Loucy (cell line): ENCODE data around the gene CADM4.
"Not testable (repeated sequence)": the region's sequence is repeated elsewhere in the genome, so short reads cannot be mapped to it uniquely, and the experiment has no call there.

Experiments
- H2AFZ ChIP-seq: fragments of 200-600 bp; sonication (generic); 2 replicates; pipeline ENCODE4 v1.6.0; 2016; ENCODE audit warnings: antibody characterized with exemption, mild to moderate bottlenecking, low read length, moderate library complexity
- H3F3A ChIP-seq: fragments of 200-600 bp; 2 replicates; pipeline ENCODE4 v1.6.0; 2016; ENCODE audit warnings: antibody characterized with exemption, low read depth, mild to moderate bottlenecking
- H3K27me3 ChIP-seq: fragments of 200-600 bp; sonication (generic); 2 replicates; pipeline ENCODE4 v1.6.1; 2014; ENCODE audit warnings: low read length, mild to moderate bottlenecking; ENCODE audit not compliant: insufficient read depth, poor library complexity, severe bottlenecking
- H3K36me3 ChIP-seq: fragments of 200-600 bp; sonication (generic); 2 replicates; pipeline ENCODE4 v1.6.1; 2016; ENCODE audit warnings: low read length; ENCODE audit not compliant: insufficient read depth
- H3K4me1 ChIP-seq: fragments of 200-600 bp; sonication (generic); 2 replicates; pipeline ENCODE4 v1.5.1; 2014; ENCODE audit warnings: low read length, mild to moderate bottlenecking; ENCODE audit not compliant: insufficient read depth, poor library complexity, severe bottlenecking
- H3K4me2 ChIP-seq: fragments of 200-600 bp; sonication (generic); 2 replicates; pipeline ENCODE4 v1.6.0; 2014; ENCODE audit warnings: antibody characterized with exemption, low read length, low read depth, mild to moderate bottlenecking; ENCODE audit not compliant: poor library complexity, severe bottlenecking
- H3K4me3 ChIP-seq: fragments of 200-600 bp; sonication (generic); 2 replicates; pipeline ENCODE4 v1.5.1; 2014; ENCODE audit warnings: low read length, mild to moderate bottlenecking, mixed read lengths; ENCODE audit not compliant: poor library complexity, severe bottlenecking
- H3K79me2 ChIP-seq: fragments of 200-600 bp; sonication (generic); 2 replicates; pipeline ENCODE4 v1.6.1; 2014; ENCODE audit warnings: low read length; ENCODE audit not compliant: insufficient read depth
- H3K9ac ChIP-seq: fragments of 200-600 bp; sonication (generic); 2 replicates; pipeline ENCODE4 v1.6.0; 2014; ENCODE audit warnings: mild to moderate bottlenecking, low read depth, low read length, moderate library complexity; ENCODE audit not compliant: poor library complexity, severe bottlenecking
- H3K9me2 ChIP-seq: fragments of 200-600 bp; sonication (generic); replicated peaks from 2 replicates; pipeline ENCODE4 v1.6.1; 2016; ENCODE audit warnings: low read depth, low read length, mixed read lengths
- H3K9me3 ChIP-seq: fragments of 200-600 bp; sonication (generic); 2 replicates; pipeline ENCODE4 v1.6.1; 2014; ENCODE audit warnings: mild to moderate bottlenecking, antibody characterized with exemption, low read length, low read depth; ENCODE audit not compliant: insufficient read depth
- H4K20me1 ChIP-seq: fragments of 200-600 bp; sonication (generic); 2 replicates; pipeline ENCODE4 v1.6.0; 2014; ENCODE audit warnings: antibody characterized with exemption, low read length, mild to moderate bottlenecking; ENCODE audit not compliant: insufficient read depth, poor library complexity, severe bottlenecking
- EZH2phosphoT487 ChIP-seq: fragments of 200-600 bp; IDR thresholded peaks from 2 replicates; pipeline ENCODE4 v1.6.1; 2018; ENCODE audit warnings: antibody characterized with exemption, mild to moderate bottlenecking, moderate library complexity, borderline replicate concordance
- TF ChIP-seq, protein P1 (sequence below): fragments of 200-600 bp; sonication (generic); conservative IDR thresholded peaks from 2 replicates; pipeline ENCODE4 v1.5.1; 2014; ENCODE audit warnings: mild to moderate bottlenecking, antibody characterized with exemption, low read length

CADM4 gene

DNA sequence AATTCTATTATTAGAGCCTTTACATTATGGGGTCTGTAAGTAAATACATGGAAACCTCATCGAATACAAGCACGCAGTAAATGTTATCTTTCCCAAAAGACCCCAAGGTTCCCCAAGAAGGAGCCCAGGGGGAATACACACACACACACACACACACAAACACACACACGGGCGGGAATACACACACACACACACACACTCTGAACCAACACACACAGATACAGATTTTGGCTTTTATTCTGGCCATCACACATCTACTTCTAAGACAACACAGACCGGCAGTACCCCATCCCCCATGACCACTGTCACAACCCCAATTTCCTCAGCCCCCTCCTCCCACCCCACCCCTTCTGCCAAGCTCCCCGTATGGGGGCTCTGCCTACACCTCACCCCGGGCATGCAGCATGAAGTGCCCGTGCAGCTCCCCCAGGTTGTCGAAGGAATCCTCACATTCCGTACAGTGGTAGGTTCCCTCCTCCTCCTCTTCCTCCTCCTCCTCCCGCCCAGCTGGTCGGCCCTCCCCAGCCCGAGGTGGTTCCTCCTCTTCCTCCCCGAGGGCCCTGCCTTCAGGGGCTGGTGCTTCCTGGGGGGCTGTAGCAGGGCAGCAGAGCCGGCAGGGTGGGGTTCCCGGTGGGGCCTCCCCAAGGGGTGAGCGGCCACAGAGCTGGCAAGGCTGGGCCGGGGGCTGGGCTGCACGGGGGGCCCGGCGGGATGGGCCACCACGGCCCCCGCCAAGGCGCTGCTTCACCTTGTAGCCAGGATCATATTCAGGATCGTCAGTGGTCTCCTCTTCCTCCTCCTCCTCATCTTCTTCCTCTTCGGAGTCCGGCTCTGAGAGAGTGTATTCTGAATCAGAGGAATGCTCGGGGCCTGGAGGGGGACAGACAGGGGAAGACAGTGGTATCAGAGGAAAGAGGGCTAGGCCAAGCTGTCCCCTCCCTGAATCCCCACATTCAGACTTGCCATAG lies 32.1 kb downstream of the CADM4 start:
- H3F3A ChIP-seq = no peaks in the 10 kb centered on the region
- H3K4me1 ChIP-seq = no peaks in the 10 kb centered on the region
- peaks cover 40% of the 10 kb centered on the region; the same call in 1 of the 2 replicates for H3K36me3 ChIP-seq
- no peak overlapping the region for H3K9ac ChIP-seq
- H4K20me1 ChIP-seq = peaks cover 8% of the 10 kb centered on the region
- H2AFZ ChIP-seq = no peak overlapping the region
- no peaks in the 10 kb centered on the region for H3K9me2 ChIP-seq
- no peaks in the 10 kb centered on the region for H3K27me3 ChIP-seq
- TF ChIP-seq EZH2phosphoT487 = no peak
- TF ChIP-seq, protein P1, sequence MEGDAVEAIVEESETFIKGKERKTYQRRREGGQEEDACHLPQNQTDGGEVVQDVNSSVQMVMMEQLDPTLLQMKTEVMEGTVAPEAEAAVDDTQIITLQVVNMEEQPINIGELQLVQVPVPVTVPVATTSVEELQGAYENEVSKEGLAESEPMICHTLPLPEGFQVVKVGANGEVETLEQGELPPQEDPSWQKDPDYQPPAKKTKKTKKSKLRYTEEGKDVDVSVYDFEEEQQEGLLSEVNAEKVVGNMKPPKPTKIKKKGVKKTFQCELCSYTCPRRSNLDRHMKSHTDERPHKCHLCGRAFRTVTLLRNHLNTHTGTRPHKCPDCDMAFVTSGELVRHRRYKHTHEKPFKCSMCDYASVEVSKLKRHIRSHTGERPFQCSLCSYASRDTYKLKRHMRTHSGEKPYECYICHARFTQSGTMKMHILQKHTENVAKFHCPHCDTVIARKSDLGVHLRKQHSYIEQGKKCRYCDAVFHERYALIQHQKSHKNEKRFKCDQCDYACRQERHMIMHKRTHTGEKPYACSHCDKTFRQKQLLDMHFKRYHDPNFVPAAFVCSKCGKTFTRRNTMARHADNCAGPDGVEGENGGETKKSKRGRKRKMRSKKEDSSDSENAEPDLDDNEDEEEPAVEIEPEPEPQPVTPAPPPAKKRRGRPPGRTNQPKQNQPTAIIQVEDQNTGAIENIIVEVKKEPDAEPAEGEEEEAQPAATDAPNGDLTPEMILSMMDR = no peak
- H3K4me2 ChIP-seq = no peak overlapping the region
- no peaks in the 10 kb centered on the region for H3K9me3 ChIP-seq
- H3K79me2 ChIP-seq = peaks cover 35% of the 10 kb centered on the region
- H3K4me3 ChIP-seq = no peak overlapping the region

DNA sequence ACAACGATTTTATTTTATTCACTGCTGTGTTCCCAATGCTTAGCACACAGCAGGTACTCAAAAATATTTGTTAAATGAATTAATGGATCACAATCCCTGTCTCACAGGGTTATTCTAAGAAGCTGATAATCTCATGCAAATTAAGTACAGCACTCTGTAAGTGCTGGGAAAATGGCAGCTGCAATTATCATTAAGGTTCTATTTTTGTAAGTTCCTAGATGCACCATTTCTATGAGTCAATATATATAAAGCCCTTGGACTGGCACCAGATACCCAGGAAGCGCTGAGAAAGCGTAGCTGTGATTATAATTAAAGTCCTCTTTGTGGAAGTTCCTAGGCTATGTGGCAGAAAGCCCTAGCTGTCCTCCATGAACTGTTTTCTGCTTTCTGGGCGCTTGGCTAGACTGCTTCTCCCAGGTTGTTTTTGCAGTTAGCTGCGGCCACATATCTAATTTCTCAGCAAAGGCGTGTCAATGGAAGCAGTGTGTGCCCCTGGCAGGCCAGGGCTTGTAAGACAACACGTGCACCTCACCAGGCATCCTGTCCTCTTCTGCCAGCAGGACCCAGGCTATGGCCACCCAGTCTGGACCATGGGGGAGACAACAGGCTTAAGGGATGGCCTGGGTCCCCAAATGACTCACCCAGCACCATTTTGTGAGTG lies 33.0 kb downstream of the CADM4 start:
- Histone ChIP-seq H3K9ac (no peak overlapping the region), H3K27me3 (no peaks in the 10 kb centered on the region), H3K36me3 (peaks cover 38% of the 10 kb centered on the region; the same call in 1 of the 2 replicates), H3K9me3 (no peaks in the 10 kb centered on the region), H3K4me1 (no peaks in the 10 kb centered on the region), H3K4me2 (no peak overlapping the region), H3K4me3 (no peak overlapping the region), H4K20me1 (peaks cover 8% of the 10 kb centered on the region), H2AFZ (no peak overlapping the region), H3K9me2 (no peaks in the 10 kb centered on the region), H3F3A (no peaks in the 10 kb centered on the region), H3K79me2 (peaks cover 26% of the 10 kb centered on the region; the same call in 1 of the 2 replicates)
- no peak for TF ChIP-seq EZH2phosphoT487
- TF ChIP-seq, protein P1 = no peak

DNA sequence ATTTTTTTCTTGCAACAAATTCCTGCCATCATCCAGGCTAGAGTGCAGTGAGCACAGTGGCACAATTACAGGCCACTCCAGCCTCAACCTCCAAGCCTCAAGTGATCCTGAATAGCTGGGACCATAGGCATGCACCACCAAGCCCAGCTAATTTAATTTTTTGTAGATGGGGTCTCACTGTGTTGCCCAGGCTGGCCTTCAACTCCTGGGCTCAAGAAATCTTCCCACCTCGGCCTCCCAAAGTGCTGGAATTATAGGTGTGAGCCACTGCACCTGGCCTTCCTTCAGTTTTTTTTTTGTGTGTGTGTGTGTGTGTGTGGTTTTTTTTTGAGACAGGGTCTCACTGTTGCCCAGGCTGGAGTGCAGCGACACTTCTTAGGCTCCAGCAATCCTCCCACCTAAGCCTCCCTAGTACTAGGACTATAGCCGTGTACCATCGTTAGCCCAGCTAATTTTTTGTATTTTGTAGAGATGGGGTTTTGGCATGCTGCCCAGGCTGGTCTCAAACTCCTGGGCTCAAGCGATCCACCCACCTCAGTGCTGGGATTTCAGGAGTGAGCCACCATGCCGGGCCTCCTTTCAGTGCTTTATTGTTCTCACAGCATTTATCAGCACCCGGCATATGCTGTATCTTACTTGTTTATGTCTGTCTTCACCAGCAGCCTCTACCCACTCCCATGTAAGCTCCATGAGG lies 33.6 kb downstream of the CADM4 start:
- peaks cover 20% of the 10 kb centered on the region; the same call in 1 of the 2 replicates for H3K79me2 ChIP-seq
- H3F3A ChIP-seq = no peaks in the 10 kb centered on the region
- no peaks in the 10 kb centered on the region for H3K4me1 ChIP-seq
- H3K27me3 ChIP-seq = no peaks in the 10 kb centered on the region
- no peak overlapping the region for H3K9ac ChIP-seq
- H3K9me2 ChIP-seq = no peaks in the 10 kb centered on the region
- H4K20me1 ChIP-seq = peaks cover 8% of the 10 kb centered on the region
- H3K9me3 ChIP-seq = no peaks in the 10 kb centered on the region
- H3K4me3 ChIP-seq = no peak overlapping the region
- no peak overlapping the region for H3K4me2 ChIP-seq
- H3K36me3 ChIP-seq = peaks cover 42% of the 10 kb centered on the region; the same call in 1 of the 2 replicates
- TF ChIP-seq, protein P1 = no peak
- TF ChIP-seq EZH2phosphoT487 = no peak
- no peak overlapping the region for H2AFZ ChIP-seq

DNA sequence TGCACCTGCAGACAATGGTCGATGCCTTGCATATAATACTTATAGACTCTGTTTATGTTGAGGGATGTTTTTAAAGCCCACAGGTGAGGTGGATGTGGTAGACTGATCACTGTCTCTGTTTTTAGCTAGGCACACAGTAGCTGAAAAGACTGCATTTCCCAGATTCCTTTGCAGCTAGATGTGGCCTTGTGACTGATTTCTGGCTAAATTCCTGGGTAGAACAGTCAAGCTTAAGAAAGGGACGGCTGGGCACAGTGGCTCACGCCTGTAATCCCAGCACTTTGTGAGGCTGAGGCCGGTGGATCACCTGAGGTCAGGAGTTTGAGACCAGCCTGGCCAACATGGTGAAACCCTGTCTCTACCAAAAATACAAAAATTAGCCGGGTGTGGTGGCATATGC lies 39.3 kb downstream of the CADM4 start:
- H3K4me3 ChIP-seq, H3F3A ChIP-seq, H3K4me2 ChIP-seq, H3K9me3 ChIP-seq, H3K9me2 ChIP-seq, H3K27me3 ChIP-seq, H2AFZ ChIP-seq, H3K9ac ChIP-seq, H4K20me1 ChIP-seq: not testable (repeated sequence)
- Histone ChIP-seq H3K4me1 (peaks cover 22% of the 10 kb centered on the region), H3K79me2 (peaks cover 38% of the 10 kb centered on the region), H3K36me3 (peaks cover 29% of the 10 kb centered on the region; the same call in 1 of the 2 replicates)
